GM18499 (cell line): ENCODE measurements around the gene GALNT13.

ENCODE experiments used
- ATAC-seq: cut with Tn5 transposase; IDR thresholded peaks from one replicate; pipeline ENCODE4 v1.9.1; 2021; ENCODE audit warnings: moderate number of reproducible peaks; ENCODE audit not compliant: insufficient read depth, unreplicated experiment

Gene GALNT13

DNA sequence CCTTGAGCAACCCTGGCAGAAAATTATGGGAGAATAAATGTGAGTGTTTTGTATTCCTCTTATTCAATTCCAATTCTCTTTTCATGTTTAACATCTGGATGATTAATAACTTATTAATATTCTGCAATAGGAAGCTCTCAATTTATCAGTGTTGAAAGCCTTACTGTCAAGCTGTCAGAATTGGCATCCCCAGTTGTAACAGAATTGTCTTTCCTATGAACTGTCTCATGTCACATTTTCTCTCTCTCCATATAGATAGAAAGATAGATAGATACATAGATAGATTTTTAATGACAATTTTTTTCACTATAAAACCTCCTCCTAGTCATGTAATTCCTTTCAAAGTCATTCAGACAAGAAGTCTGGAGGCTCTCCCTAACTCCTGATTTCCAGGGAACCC, 331.5 kb downstream of the GALNT13 start:
- ATAC-seq: no peak

DNA sequence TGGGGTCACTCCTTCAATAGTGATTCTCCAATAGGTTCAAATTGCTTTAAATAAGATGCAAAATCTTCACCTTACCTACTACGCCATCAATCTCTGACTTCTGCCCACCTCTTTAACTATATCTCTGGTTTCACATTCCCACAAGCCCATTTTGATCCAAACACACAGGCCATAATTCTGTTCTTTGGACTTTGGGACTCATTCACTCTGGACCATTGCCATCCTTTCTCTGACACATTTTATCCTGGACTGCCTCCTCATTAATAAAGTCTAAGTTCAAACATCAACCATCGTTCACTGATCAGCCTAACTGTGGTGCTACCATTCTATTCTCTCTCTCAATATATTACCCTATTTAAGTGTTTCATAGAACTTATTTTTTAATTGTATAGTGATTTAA, 332.2 kb downstream of the GALNT13 start:
- no peak for ATAC-seq

DNA sequence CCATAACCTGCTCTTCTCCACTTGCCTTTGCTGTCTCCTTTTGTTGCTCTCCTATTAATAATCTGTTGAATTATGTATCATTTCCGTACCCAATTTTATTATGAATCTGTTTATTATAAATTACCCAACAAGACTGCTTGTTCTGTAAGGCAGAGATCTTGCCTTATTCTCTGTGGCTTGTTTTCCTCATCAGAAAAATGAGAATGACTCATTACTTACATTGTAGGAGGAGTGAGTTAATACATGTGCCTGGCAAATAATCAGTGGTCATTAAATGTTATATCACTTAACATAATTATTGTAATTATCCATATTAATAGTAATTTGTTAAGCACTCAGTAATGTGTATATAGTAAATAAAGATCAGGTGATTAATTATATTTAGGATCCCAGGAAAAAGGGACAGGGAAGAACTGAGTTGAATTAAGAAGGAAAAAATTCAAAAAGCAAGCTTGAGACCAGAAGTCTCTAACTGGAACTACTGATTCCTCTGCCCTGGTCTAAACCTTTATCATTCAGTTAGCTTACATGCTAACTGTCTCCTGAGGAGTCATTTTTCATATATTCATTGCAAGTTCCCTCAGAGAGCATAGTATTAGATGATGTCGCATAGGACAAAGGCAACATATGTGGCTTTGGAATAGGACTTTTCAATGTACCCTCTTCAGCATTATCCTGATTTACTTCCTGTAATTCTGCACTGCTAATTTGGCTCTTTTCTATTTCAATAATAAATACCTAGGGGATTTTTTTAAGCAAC, 335.7 kb downstream of the GALNT13 start:
- ATAC-seq: no peak

DNA sequence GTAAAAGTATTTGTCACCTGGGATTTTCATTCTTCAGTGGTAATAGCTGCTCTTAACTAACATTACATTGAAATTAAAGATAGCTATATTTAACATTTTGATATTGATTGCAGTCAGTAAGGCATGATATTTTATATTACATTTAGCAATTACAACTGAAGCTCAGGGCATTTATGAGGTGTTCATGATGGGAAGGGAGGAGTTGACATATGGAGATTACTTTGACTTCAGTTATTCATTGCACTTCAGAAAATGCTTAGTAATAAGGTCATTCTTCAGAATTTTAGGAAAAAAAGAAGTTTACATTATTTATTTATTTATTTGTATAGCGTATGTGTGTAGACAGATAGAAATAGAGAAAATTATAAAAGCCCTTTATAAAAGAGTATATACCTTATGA, 352.0 kb downstream of the GALNT13 start:
- ATAC-seq: no peak

DNA sequence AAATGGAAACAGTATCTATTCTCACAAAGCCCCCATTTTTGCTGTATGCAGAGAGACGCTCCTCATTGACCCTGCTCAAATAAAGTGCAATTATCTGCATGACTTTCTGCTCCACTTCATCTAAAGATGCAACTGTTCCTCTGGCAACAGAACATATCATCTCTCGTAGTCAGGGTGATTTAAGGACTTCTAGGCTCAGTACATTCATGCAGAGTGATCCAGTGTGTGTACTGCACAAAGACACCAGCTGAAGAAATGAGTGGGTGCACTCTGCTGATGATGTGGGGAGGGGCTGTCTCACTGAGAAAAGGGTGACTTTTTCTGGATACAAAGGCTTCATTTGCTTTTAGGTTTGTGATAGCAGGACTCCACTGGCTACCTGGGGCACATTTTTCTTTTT, 355.2 kb downstream of the GALNT13 start:
- ATAC-seq: no peak

DNA sequence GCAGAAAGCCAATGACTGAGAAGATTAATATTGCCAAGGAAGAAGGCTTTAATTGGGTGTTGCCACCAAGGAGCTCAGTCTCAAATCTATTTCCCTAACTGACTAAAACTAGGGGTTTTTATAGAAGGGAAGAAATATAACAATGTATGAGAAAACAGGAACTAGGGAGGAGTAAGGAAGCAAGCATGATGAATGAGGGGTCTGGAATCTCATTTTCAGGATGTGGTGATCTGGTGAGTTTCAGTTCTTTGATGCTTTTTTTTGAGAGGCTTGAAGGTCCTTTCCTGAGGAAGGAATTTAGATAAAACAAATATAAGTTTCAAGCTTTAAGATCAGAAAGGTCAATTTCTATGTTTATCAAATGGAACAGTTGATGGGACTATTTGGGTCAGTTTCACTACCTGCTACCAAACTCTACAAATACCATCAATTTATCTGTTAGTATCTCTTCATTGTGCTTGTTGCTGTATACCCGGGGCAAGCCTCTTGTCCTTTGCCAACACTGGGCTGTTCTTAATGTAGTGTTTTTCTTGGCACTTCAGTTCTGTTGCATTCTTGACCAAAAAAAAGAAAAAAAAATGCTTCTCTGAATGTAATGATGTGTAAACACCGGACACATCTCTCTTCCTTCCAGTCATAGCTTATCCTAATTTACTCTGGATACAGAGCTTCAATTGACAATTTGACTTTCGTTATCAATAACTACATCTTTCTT, 357.0 kb downstream of the GALNT13 start:
- ATAC-seq: no peak

DNA sequence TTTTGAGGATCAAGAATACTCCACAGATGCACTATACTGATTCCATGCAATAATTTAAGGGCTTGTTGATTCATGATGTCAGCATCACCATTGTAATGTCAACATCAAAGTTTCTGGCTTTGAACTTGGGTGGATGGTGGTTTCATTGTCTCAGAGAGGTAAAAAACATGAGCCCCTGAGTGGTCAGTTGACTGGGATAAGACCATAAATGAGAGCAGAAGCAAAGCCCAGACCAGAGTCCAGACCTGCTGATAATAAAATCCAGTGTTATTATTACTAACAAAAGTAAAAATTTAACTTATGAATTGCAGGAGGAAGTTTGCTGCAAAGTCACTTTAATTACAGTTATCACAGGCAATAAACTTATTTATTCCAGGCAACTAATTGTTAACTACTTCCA, 358.2 kb downstream of the GALNT13 start:
- no peak for ATAC-seq

DNA sequence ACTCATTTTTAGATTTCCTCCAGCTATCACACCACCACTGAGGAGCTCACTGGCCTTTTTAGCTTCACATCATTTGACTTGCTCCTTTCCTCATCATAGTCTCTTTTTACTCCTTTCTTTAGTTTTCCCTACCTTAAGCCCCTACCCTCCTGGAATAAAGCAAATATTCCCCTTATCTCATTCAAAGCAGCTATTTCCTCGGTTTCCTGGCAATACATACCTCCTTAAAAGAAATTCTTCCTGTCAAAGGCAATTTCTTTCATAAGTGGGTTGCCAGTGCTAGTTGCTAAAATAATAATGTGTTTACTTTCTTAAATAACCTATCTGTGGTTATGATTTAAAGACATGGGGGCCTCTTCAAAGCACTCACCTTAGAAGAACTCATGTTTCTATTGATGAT, 359.3 kb downstream of the GALNT13 start:
- no peak for ATAC-seq

DNA sequence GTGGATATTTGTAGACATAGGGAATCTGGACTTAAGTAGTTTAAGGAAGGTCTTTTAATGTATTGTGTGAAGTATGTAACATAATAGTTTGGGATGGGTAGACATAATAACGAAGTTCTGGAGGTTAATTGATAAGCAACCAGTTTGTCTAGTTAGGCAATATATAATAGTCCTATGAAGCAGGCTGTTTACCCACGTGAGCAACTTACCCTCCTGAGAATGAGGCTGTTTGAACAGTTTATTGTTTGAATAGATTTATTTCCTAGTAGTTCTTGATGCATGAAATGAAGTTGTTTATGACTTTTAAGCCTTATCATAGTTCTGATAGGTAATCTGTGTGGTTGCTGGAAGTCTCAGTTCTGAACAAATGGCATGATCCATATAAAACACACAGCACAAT, 361.5 kb downstream of the GALNT13 start:
- ATAC-seq: no peak

DNA sequence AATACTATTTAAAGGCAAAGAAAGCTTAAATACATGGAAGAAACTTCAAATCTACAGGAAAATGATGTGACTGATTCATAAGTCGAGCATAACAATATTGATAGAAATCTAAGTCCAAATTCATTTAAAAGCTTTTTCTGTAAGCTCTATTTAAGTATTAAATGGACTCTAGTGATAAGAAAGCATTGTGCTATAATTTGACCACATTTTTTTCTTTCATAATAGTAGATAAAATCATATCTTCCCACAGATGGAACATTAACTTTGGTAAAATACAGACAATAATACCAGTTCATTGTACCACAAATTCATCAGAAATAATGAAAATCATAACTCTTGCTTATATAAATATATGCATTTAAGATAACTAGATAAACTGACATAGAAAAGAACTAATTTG, 366.5 kb downstream of the GALNT13 start:
- no peak for ATAC-seq

DNA sequence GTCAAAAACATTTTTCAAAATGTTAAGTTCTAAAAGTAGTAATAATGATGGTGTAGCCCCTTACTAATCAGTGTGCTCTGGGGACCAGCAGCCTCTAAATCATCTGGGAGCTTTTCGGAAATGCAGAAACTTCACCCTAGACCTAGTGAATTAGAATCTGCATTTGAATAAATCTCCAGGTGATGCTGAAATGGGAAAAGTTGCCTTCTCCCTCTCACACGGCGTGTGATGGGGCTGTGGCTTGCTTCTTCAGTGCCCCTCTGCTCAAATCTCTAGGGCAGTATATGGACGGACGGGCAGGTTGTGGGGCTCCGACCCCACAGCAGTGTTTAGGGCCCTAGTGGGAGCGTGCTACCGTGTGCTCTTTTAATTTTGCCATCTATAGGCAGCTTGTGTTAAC, 368.6 kb downstream of the GALNT13 start:
- ATAC-seq: no peak

DNA sequence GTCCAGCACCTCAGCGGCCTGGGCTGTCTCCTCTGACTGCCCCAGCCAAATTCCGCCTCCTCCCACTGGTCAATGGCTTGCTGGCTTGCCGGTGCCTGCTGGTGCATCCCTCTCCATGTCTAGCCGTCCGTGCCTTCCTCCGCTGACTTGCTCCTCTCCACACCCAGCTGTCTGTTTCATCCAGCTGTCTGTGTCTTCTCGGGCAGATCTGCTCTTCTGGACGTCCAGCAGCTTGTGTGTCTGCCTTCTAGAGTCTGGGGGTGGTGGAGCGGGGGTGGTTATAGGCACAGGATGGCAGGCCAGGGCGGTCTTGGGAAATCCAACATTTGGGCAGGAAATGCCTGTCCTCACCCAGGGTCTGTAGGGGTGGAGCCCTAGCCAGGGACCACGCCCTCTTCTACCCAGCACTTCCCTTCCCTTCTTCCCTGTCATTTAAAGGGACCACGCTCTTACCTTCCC, 369.2 kb downstream of the GALNT13 start:
- no peak for ATAC-seq

DNA sequence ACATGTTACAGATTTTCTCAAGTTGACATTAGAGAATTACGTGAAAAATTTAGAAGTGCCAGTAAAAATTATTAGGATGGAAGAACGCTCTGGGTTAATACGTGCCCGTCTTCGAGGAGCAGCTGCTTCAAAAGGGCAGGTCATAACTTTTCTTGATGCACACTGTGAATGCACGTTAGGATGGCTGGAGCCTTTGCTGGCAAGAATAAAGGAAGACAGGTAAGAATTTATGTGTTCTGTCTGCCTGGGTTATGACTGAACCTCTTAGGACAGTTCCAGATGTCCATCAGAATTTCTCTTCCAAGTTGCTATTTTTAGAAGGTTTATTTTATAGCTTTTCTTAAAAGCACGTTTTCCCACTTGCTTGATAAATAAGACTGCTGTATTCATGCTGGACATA, 371.0 kb downstream of the GALNT13 start:
- ATAC-seq: no peak

DNA sequence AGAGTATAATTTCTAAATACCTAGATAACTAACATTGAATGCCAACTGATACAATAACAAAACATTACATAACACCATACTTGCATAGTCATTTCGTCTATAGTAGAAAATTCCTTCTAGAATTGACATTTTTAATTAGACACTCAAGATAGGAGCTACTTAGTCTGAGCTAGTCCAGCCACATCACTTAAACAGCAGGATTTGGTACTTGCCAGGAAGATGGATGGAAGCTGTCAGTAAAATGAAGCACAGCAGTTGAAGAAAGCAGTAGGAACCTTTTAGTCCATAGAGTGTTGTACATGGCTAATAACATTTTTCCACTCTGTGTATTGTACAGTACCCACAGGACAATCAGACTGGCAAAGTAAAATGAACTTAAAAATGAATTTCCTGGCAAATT, 372.0 kb downstream of the GALNT13 start:
- no peak for ATAC-seq

DNA sequence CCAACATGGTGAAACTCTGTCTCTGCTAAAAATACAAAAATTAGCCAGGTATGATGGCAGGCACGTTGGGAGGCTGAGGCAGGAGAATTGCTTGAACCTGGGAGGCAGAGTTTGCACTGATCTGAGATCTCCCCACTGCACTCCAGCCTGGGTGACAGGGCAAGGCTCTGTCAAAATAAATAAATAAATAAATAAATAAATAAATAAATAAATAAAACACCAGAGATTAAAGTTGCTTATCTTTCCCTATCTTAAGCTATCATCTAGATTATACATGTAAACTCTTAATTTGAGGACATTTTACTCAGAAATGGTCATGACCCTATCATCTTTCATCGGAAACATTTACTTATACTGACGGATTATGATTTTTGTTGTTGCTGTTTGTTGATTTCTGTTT, 373.2 kb downstream of the GALNT13 start:
- ATAC-seq: no peak

DNA sequence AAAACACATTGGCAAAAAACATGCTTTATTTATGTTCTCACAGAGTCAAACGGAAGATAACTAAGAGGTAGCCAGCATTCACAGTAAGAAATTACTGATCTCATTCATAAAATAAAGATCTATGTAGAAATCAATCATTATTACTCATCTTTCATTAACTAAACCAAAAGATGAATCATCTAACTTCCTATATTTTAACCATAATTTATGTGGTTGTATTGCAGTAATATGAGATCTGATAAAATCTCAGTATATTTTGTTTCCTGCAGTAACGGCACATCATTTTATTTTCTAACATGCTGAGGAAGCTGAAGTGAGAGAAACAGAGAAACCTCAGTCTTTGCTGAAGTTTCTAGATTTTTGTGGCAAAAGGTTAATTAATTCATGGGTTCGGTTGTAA, 375.8 kb downstream of the GALNT13 start:
- no peak for ATAC-seq

DNA sequence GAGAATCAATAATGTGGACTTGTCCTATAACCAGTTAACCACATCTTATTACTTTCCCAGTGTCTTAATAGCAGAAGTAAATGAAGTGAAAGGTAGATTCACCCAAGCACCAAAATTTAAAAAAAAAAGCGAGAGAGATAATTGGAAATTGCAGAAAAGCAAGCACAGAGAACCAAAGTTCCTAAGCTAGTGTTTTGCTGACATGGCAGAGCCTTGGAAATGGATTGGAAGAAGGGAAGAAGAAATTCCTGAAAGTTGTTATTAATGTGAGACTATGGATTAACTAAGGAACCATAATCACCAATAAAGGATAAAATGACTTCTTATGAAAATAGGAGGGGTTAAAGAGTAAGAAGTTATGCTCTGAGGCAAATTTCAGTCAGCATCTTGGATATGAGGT, 384.4 kb downstream of the GALNT13 start:
- no peak for ATAC-seq

DNA sequence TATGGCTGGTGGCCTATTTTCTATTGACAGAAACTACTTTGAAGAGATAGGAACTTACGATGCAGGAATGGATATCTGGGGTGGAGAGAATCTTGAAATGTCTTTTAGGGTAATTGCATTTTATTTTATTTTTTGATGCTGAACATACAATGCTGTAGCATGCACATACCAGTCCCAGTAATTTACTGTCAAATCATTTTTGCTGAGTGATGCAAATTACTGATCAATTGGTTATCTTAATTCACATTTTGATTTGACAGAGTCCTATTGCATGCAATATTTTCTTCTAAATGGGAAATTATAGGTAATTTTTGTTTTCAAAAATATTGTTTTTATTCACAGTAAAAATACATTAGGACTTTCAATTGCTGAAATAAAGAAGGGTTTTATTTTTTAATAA, 387.3 kb downstream of the GALNT13 start:
- ATAC-seq: no peak

DNA sequence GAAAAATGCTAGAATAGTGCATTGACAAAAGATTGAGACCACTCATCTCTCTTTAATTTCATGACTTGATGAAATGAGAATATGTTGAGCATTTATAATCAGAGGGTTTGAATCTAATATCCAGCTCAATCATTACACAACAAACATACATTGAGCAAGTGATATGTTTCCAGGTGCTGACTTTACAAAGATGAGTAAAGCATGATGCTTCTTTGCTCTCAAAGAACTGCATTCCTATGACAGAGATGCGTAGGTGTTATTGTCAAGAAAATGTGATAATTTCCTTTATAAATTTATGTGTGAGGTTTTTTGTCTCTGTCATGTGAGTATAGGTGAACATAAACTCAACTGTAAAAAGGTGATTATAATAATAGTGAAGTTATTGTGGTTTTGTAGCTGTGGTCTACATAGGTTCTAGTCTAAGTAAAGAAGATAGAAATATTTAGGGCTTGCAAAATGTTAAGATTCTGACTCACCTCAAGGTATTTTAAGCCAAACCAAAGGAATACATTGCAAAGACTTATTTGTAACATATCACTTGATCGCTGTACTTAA, 389.8 kb downstream of the GALNT13 start:
- no peak for ATAC-seq

DNA sequence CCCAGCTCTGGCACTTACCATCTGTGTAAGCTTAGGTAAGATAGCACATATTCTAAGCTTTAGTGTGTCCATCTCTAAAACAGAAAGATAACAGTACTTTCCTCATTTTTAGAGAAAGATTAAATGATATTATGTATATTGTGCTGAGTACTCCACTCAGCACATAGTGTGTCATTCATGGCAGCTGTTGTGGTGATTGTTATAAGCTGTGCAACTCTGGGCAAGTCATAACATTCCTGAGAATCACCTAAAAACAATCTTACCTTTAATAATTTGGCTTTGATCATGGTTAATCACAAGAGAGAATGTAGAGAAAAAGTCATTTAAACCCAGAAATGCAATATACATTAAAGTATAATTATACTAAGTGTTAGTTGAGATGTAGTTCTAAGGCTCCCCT, 391.5 kb downstream of the GALNT13 start:
- ATAC-seq: no peak

DNA sequence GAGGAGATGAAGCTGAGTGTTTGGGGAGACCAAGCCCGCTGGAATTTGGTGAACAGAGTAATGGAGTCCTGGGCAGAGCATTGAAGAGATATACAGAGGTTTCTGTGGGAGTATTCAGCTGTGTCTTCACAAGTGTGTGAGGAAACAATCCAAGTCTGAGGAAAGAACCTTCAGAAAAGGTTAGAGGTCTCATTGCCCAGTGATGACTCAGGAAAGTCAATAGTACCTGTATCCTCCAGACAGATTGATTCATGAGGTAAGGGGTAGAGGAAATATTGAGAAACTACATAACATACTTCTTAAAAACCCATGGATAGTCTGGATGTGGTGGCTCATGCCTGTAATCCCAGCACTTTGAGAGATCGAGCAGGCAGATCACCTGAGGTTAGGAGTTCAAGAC, 392.3 kb downstream of the GALNT13 start:
- no peak for ATAC-seq

DNA sequence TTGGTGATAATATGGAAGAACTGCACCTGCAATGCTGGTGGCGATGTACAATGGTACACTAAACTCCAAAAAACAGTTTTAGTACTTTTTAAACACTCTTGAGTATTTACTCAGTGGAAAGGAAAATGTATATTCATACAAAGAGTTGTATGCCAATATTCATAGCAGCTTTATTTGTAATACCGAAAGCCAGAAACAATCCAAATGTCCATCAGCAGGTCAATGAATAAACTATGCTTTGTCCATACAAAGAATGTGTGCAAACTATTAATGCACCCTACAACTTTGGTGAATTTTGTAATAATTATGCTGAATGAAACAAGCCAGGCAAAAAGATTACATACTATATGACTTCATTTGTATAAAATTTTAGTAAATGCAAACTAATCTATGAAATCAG, 396.3 kb downstream of the GALNT13 start:
- no peak for ATAC-seq
